GM19397 (cell line): ENCODE measurements around the gene UQCC2.
A peak's percentile ranks its signal among the peaks of the same experiment; 100 is the strongest.

Experiments
- ATAC-seq: cut with Tn5 transposase; IDR thresholded peaks from one replicate; pipeline ENCODE4 v1.9.1; 2021; ENCODE audit warnings: mild to moderate bottlenecking, moderate library complexity; ENCODE audit not compliant: unreplicated experiment

Gene UQCC2

GRCh38 chr6:33711140-33712129 lies at the start of gene UQCC2:
UQCC2 (minus strand) TSS chr6:33711700; CDS start chr6:33711686, 14 bp downstream.
- ATAC-seq, result peak; percentile 83

- ATAC-seq, result no peak
Measured at GRCh38 chr6:33759887-33760629, 48.6 kb upstream of the UQCC2 start.

GRCh38 chr6:33758815-33759216 lies 47.3 kb upstream of the UQCC2 start:
- ATAC-seq, result no peak

GRCh38 chr6:33757906-33758305 lies 46.4 kb upstream of the UQCC2 start:
- ATAC-seq, result no peak

GRCh38 chr6:33757113-33757512 lies 45.6 kb upstream of the UQCC2 start:
- no peak for ATAC-seq

GRCh38 chr6:33756211-33756954 lies 44.9 kb upstream of the UQCC2 start:
- no peak for ATAC-seq

GRCh38 chr6:33755070-33755869 lies 43.8 kb upstream of the UQCC2 start:
- no peak for ATAC-seq

- ATAC-seq, result no peak
Measured at GRCh38 chr6:33754222-33754621, 42.7 kb upstream of the UQCC2 start.

GRCh38 chr6:33752646-33753015 lies 41.1 kb upstream of the UQCC2 start:
- no peak for ATAC-seq

- no peak for ATAC-seq
Measured at GRCh38 chr6:33751771-33752645, 40.5 kb upstream of the UQCC2 start.

- ATAC-seq, result no peak
Measured at GRCh38 chr6:33750244-33750991, 38.9 kb upstream of the UQCC2 start.

GRCh38 chr6:33749401-33749800 lies 37.9 kb upstream of the UQCC2 start:
- ATAC-seq, result no peak

- ATAC-seq, result no peak
Measured at GRCh38 chr6:33748841-33749240, 37.3 kb upstream of the UQCC2 start.

GRCh38 chr6:33747823-33748222 lies 36.3 kb upstream of the UQCC2 start:
- ATAC-seq, result no peak

GRCh38 chr6:33746651-33747100 lies 35.2 kb upstream of the UQCC2 start, which contains the start of gene IP6K3:
IP6K3 (minus strand) TSS chr6:33746905; CDS start chr6:33735476, 11,429 bp downstream.
- no peak for ATAC-seq

GRCh38 chr6:33746036-33746600 lies 34.6 kb upstream of the UQCC2 start:
- no peak for ATAC-seq

- no peak for ATAC-seq
Measured at GRCh38 chr6:33745548-33745947, 34.0 kb upstream of the UQCC2 start.

- ATAC-seq, result no peak
Measured at GRCh38 chr6:33744895-33745546, 33.5 kb upstream of the UQCC2 start.
